ENCODE data around the gene RANBP17.
"Not testable (repeated sequence)": the region's sequence is repeated elsewhere in the genome, so short reads cannot be mapped to it uniquely, and the experiment has no call there.

The RANBP17 gene

GRCh38 chr5:170867825-170868224 is 6.0 kb downstream of the RANBP17 start:
- DNase-seq (ENCODE audit: low read depth) = no peak

GRCh38 chr5:170870390-170870789 is 8.6 kb downstream of the RANBP17 start:
- DNase-seq (ENCODE audit: low read depth) = not testable (repeated sequence)

- DNase-seq (ENCODE audit: low read depth) = no peak
These were observed 12.2 kb downstream of the RANBP17 start for GRCh38 chr5:170874017-170874416.

- no peak for DNase-seq (ENCODE audit: low read depth)
These were observed 14.0 kb downstream of the RANBP17 start for GRCh38 chr5:170875811-170876210.

GRCh38 chr5:170880084-170880483 is 18.3 kb downstream of the RANBP17 start:
- DNase-seq (ENCODE audit: low read depth) = no peak

GRCh38 chr5:170882345-170882744 is 20.5 kb downstream of the RANBP17 start:
- no peak for DNase-seq (ENCODE audit: low read depth)

GRCh38 chr5:170885256-170885655 is 23.4 kb downstream of the RANBP17 start:
- DNase-seq (ENCODE audit: low read depth) = peak; percentile 69

- DNase-seq (ENCODE audit: low read depth) = peak; percentile 15
These were observed 24.0 kb downstream of the RANBP17 start for GRCh38 chr5:170885809-170886208.

GRCh38 chr5:170886210-170886894 is 24.5 kb downstream of the RANBP17 start:
- DNase-seq (ENCODE audit: low read depth) = peak; percentile 73

GRCh38 chr5:170892196-170892595 is 30.4 kb downstream of the RANBP17 start:
- DNase-seq (ENCODE audit: low read depth) = peak; percentile 87

GRCh38 chr5:170894665-170895064 is 32.8 kb downstream of the RANBP17 start:
- DNase-seq (ENCODE audit: low read depth) = peak; percentile 15

GRCh38 chr5:170896779-170897178 is 35.0 kb downstream of the RANBP17 start:
- DNase-seq (ENCODE audit: low read depth) = peak; percentile 87

GRCh38 chr5:170903075-170903474 is 41.3 kb downstream of the RANBP17 start:
- DNase-seq (ENCODE audit: low read depth) = no peak

- peak; percentile 85 for DNase-seq (ENCODE audit: low read depth)
These were observed 45.9 kb downstream of the RANBP17 start for GRCh38 chr5:170907758-170908157.

- DNase-seq (ENCODE audit: low read depth) = no peak
These were observed 51.8 kb downstream of the RANBP17 start for GRCh38 chr5:170913573-170913972.

- peak; percentile 8 for DNase-seq (ENCODE audit: low read depth)
These were observed 55.3 kb downstream of the RANBP17 start for GRCh38 chr5:170917113-170917512.

- DNase-seq (ENCODE audit: low read depth) = peak; percentile 41
These were observed 58.4 kb downstream of the RANBP17 start for GRCh38 chr5:170920196-170920595.

- peak; percentile 57 for DNase-seq (ENCODE audit: low read depth)
These were observed 60.5 kb downstream of the RANBP17 start for GRCh38 chr5:170922331-170922730.

- peak; percentile 14 for DNase-seq (ENCODE audit: low read depth)
These were observed 62.2 kb downstream of the RANBP17 start for GRCh38 chr5:170923910-170924620.

GRCh38 chr5:170935534-170936218 is 73.9 kb downstream of the RANBP17 start:
- DNase-seq (ENCODE audit: low read depth) = not testable (repeated sequence)

- DNase-seq (ENCODE audit: low read depth) = no peak
These were observed 75.3 kb downstream of the RANBP17 start for GRCh38 chr5:170937072-170937471.

- DNase-seq (ENCODE audit: low read depth) = no peak
These were observed 76.1 kb downstream of the RANBP17 start for GRCh38 chr5:170937914-170938313.

- DNase-seq (ENCODE audit: low read depth) = no peak
These were observed 77.4 kb downstream of the RANBP17 start for GRCh38 chr5:170939178-170939577.
